Activated T-cell treated with anti-CD3 and anti-CD28 coated beads for 48 hours (primary cell): ENCODE results near the gene GZMA.
A peak's percentile ranks its signal among the peaks of the same experiment; 100 is the strongest.

Source experiments
- DNase-seq: peaks from one replicate; pipeline ENCODE4 v3.0.0-alpha.2; 2020; ENCODE audit warnings: low read depth

Gene GZMA

DNA sequence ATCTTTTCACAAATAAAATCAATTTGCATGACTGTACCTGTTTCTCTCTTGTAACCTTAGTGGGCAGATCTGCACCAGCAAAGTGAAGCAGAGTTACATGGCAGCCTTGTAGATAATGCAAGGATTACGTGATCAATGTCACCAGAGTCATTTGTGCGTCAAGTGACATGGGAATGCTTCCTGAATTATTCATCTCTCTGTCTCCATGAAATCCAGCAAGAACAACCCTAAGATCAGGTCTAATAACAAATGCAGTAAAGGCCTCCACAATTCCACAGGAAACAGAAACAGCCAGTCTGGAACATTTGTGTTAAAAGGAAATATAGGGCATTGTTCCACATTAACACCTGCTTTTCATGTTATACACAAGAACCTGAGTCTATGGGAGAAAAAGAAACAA, 7.8 kb downstream of the GZMA start:
- DNase-seq: no peak

DNA sequence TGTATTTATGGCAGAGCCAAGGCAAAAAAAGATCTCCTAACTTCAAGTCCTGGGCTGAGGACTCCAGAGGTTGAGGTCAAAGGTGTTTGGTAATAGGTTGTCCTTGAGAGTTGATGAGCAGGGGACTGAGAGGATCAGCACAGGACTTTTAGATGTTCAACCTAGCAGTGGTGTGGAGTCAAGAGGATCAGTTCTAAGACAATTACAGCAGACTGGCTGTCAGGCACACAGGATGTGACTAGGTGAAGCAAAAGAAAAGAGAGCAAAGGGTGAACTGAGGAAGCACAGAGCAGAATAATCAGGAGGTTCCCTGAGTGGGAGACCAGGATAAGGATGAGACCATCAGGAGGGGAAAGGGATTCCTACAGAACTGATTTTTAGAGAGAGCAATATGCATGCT, 10.9 kb downstream of the GZMA start:
- DNase-seq: no peak

DNA sequence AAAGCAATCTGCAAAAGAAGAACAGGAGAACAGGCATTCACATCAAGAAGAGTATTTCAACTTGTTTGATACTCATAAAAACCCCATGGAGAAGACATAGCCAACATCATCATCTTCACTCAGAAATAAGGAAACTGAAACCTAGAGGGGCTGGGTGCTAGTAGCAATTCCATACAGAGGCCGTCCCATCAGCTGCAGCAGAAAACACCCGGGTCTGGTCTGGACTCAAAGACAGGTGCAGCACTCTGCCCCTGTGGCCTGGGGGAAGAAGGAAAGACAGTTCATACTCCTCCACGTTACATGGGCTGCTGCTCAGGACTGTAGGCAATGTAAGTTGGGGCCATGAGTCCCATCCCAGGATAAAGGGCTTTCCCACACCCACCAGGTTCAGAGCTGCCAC, 11.6 kb downstream of the GZMA start:
- DNase-seq: no peak

DNA sequence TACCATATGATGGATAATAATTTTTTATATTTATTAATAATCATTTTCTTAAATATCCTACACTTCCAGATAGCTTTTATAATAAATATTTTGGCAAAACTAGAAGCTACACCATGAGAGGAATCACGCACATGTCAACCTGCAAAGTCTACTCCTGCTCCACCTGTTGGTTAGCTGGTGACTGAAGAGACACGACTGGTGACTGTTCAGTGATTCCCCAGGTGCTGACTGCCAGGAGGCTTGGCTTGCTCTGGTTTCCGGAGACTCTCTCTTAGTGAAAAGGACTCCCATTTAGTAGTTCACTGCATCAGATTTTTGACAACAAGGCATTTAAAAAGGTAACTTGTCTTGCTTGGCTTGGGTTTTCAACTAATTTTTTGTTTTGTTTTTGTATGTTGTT, 20.9 kb downstream of the GZMA start:
- no peak for DNase-seq

DNA sequence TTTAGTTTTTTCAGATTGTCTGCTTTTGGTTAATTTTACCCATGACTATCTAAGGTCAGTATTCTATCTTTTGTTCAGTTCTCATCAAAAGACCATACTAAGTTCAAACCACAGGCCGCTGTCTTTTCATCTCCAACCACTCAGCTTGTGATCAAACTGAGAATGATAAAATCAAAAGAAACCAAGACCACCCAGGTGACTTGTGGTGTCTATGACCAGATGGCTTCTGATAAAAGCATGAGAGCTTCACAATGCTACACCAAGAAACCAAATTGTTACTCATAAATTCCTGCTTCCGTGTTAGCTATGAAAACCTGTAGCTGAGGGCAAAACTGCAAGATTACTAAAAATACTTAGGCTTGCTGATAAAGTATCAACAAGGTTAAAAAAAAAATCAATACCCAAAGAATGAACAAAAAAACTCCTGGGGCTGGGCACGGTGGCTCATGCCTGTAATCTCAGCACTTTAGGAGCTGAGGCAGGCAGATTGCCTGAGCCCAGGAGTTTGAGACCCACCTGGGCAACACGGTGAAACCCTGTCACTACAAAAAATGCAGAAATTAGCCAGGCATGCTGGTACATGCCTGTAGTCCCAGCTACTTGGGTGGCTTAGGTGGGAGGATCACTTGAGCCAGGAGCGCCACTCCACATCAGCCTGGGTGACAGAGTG, 31.7 kb downstream of the GZMA start:
- no peak for DNase-seq

DNA sequence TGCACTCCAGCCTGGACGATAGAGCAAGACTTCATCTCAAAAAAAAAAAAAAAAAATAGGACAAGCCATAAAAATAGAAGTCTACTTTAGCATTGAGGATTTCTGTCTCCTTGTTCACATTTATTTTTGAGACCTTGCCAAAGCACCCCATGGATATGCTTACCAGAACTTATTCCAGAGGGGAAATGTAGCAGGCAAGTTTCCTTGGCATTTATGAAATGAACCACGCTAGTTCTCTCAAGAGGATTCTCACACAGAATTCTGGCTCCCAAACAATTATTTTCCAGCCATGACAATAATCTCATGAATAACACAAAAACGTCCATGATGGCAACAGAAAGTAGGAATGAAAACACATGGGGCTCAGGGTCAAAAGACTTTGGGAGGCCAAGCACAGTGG, 34.1 kb downstream of the GZMA start:
- no peak for DNase-seq

DNA sequence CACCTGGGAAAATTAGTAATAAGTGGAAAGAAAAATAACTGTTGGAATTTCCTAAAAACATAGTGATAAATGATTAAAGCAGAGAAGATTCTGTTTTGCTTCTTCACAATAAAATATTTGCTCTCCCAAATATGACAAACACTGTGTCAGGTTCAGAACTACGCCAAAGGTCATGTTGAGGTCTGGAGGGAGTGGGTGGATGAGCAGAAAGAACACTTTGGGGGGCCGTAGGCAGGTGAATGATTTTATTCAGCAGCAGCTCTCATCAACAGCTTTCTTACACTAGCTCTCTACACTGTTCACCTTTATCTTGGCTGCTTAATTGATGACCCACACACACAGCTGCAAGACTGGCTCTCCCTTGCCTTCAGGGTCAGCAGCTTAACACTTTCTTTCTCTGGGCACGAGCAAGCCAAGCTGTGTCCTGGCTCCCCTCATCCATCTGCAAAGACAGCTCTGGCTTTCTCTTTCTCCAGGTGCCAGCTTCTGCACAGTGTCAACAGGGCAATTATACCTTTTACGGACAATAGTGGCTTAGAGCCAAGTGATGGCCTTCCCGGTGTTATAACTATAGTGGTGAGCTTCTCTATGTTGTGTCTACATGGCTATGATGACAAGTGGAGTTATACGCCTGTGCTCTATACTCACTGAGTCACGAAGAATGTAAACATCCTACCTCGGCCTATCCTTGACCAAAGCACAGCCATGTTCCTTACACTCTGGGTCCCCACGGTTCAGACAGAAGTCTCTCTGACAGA, 38.6 kb downstream of the GZMA start:
- no peak for DNase-seq

DNA sequence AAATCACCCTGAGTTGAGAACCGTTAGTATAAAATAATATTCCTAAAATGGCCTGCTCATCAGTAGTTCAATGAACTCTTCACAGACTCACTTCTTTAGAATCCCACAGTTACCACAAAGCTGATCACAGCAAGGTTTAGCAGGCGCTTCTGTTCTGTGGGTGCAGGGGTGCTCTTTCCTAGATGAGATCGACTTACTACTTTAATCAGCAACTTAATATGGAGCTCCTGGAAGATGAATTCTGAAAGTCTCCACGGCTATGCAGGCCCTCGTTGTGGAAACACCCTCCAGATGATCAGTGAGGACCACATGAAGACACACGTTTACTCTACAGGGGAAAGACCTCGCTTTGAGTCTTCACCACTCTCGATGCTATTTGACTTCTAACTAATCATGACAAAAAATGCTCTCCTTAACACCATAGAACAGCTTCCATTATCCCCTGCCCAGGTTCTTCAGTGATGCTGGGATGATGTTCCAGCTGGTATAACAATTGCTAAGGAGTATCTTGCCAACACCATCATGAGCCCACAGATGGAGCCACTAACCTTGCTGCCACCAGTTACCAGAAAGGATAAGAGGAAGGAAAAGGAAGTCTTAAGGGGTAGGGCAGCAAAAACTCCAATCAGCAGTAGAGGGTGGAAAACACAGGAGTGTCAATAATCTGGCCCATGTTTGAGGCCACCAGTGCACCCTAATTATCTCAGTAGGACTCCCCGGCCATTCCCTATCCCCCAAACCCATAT, 39.7 kb downstream of the GZMA start:
- peak; percentile 20 for DNase-seq

DNA sequence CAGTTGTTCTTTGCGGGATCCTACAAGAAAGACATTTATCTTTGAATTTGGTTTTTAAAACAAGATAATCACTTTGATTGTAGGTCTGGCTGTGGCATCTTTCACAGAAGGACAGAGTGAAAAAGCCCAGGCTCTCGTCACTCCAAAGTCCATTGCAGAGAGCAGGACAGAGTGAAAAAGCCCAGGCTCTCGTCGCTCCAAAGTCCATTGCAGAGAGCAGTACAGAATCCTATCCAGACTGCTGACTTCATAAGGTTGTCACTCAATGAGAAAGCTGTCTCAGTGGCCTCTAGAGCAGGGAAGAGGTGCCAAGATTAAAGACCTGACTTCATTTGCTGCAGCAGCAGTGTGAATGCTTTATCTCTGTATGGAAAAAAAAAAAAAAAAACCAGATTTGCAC, 41.2 kb downstream of the GZMA start:
- DNase-seq: no peak

DNA sequence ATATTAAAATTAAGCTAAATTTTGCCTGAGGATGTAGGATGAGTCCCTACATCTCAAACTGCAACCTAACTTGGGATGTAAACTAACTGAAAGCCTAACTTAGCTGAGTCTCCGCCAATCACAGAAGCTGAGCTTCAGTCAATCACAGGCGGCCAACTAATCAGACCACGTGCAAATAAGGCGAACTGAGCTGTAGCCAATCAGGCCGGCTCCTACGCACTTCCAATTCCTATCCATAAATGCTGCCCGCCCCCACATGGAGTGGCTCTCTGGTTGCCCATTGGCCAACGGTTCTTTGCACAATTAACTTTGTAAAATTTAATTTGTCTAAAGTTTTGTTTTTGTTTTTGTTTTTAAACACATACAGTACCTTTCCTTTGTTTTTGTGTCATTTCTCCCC, 43.6 kb downstream of the GZMA start:
- DNase-seq: no peak

DNA sequence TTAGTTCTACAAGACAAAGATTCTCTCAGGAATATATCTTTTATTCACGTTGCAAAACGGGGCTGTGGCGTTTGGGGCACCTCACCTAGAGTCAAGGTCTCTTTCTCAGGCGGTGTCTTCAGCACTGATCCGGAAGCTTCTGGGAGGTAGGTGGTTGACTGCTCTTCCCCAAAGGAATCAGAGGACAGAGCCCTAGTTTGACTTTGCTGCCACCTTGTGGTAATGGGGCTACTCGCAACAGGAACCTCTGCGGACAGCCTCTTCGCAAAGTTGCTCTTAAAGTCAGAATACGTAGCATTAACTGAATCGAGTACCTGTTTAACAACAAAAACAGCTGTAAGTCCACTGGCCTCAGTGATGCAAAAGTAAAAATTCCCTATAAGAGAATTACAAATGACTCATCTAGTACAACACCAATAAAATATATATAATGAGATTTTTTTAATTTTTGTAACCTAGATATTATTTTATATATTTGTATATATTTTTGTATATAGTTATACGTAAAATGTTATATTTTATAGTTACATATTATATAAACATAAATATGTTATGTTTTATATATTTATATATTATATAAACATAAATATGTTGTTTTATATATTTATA, 44.2 kb downstream of the GZMA start:
- DNase-seq: peak; percentile 75

DNA sequence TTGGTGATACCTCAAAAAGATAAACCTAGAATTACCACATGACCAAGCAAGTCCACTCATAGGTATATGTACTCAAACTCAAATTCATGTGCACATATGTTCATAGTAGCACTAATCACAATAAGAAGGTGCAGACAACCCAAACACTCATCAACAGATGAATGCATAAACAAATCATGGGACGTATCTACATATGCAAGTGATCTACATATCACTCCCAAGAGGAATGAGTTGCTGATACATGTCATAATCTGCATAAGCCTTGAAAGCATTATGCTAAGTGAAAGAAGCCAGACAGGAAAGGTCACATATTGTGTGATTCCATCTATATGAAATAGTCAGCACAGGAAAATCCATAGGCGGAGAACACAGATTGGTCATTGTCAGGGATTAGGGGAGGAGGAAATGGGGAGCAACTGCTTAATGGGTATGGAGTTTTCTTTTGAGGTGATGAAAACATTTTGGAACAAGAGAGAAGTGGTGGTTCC, 46.9 kb downstream of the GZMA start:
- no peak for DNase-seq

DNA sequence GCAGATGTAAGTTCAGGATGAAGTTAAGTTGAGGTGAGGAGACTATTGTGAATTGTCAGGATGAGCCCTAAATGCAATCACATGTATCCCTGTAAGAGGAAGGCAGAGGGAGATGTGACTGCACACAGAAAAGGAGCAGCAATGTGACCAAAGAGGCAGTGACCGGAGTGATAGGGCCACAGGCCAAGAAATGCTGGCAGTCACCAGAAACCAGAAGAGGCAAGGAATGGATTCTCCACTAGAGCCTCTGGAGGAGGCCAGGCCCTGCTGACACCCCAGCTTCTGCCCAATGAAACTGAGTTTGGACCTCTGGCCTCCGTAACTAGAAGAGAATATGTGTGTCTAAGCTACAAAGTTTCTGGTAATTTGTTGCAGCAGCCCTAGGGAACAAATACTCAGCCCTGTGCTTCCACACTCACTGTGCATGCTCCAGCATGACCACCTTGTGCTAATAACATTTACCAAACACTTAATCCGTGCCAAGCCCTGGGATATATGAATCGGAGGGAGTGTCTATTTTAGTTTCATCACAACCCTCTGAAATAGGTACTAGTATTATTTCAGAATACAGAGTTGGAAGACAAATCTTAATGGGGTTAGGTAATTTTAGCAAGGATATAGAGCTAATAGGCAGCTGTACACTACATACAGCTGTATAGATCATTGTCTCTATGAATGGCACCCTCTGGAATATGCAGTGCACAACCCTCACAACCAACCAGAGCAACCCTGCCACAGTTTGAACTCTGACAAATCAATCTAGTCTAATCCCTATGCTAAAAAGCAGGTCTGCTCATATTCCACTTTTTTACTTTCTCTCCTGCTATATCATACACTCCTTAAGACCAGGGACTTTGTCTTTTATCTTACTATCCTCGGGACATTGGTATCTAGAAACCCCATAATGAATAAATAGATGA, 49.7 kb downstream of the GZMA start:
- no peak for DNase-seq

DNA sequence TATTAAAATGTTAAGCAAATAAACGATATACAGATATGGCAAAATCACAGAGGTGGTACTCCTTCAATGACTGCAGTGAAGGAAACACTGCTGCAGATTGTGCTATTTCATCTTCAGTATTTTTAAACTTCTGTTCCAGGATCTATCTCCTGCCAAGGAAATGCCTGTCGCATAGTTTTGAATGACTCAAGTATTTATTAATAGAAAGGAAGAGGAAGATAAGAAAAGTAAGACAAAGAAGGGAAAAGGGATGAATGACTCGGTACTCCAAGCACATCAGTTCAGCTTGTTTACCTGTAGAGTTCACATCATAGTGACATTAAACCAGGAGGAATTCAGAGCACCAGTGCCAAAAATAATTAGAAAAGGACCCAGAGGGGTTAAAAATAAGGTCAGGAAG, 52.4 kb downstream of the GZMA start:
- no peak for DNase-seq
